HG03558 (cell line): Measurements from ENCODE around the gene PLA2G12A.
"Not testable (repeated sequence)": the region's sequence is repeated elsewhere in the genome, so short reads cannot be mapped to it uniquely, and the experiment has no call there.

Experiments used
- ATAC-seq: cut with Tn5 transposase; IDR thresholded peaks from one replicate; pipeline ENCODE4 v1.9.1; 2021; ENCODE audit warnings: moderate number of reproducible peaks; ENCODE audit not compliant: unreplicated experiment; ENCODE audit errors: extremely low read depth

Gene PLA2G12A

GRCh38 chr4:109684727-109685126 is 45.1 kb downstream of the PLA2G12A start:
- no peak for ATAC-seq

DNA sequence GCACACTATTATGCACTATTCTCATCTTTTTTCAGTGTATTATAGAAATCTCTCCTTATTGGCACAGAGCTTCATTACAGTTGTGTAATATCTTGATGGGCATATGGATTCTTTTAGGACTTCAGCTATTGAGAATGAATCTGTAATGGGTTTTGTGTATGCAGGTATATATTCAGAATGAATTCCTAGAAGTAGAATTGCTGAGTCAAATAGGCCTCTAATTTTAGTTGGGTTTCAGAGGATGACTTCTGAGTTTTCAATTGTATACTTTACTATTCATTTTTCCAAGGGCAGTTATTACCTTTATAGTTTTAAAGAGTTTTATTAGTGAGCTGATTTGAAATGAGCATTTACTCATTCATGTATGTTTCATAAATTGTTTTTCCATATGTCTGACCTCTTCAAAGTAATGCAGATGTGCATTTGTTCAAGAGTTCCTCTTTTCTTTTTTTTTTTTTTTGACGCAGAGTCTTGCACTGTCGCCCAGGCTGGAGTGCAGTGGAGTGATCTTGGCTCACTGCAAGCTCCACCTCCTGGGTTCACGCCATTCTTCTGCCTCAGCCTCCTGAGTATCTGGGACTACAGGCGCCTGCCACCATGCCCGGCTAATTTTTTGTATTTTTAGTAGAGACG is 46.1 kb downstream of the PLA2G12A start:
- no peak for ATAC-seq

GRCh38 chr4:109682875-109683274 is 47.0 kb downstream of the PLA2G12A start:
- ATAC-seq: no peak

DNA sequence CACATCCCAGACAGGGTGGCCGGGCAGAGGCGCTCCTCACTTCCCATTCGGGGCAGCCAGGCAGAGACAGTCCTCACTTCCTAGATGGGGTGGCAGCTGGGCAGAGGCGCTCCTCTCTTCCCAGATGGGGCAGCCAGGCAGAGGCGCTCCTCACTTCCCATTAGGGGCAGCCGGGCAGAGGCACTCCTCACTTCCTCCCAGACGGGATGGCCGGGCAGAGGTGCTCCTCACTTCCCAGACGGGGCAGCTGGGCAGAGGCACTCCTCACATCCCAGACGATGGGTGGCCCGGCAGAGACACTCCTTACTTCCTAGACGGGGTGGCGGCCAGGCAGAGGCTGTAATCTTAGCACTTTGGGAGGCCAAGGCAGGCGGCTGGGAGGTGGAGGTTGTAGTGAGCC is 50.9 kb downstream of the PLA2G12A start:
- ATAC-seq: not testable (repeated sequence)

DNA sequence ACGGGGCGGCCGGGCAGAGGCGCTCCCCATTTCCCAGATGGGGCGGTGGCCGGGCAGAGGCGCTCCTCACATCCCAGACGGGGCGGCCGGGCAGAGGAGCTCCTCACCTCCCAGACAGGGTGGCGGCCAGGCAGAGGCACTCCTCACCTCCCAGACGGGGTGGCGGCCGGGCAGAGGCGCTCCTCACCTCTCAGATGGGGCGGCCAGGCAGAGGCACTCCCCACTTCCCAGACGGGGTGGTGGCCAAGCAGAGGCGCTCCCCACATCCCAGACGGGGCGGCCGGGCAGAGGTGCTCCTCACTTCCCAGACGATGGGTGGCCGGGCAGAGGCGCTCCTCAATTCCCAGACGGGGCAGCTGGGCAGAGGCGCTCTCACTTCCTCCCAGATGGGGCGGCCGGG is 51.4 kb downstream of the PLA2G12A start:
- not testable (repeated sequence) for ATAC-seq

DNA sequence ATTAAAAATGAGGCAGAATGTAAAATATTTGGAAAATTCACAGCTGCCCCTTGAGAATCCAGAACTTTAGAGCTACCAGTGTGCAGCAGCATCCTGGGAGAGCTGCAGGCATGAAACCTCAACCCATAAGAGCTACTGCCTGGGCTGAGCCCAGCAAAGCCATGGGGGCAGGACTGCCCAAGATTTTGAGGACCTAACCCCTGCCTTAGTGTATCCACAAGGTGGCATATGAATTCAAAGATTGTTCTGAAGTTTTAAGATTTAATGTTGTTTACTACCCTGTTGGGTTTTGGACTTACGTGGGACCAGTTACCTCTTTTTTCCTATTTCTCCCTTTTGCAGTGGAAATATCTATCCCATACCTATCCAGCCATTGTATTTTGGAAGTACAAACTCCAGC is 53.0 kb downstream of the PLA2G12A start:
- no peak for ATAC-seq

DNA sequence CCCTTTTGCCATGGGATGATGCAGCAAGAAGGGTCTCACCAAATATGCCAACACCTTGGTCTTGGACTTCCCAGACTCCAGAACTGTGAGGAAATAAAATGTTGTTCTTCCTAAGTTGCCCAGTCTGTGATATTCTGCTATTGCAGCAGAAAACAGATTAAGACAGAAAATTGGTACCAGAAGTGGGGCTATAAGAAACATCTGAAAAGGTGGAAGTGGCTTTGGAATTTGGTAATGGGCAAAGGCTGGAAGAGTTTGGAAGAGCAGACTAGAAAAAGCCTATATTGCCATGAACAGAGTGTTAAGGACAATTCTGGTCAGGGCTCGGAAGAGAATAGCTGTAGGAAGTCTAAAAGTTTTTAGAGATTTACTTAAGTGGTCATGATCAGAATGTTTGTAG is 54.0 kb downstream of the PLA2G12A start:
- no peak for ATAC-seq

DNA sequence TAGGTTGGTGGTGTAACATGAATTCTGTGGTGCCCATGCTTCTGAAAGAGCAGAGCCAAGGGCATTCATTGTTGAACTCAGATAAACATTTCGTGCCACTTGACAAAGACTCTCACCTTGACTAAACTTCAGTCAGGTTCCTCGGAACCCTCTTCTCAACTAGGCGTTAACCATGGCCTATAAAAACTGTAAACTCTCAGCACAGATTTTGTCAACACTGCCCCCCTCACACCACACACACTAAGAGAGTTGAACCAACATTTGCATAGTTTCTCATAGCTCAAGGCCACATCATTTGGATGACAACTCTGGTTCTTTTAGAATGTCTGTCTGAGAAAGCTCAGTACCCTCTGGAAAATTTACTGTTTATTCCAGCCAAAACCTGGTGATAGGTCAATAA is 54.7 kb downstream of the PLA2G12A start:
- ATAC-seq: no peak

DNA sequence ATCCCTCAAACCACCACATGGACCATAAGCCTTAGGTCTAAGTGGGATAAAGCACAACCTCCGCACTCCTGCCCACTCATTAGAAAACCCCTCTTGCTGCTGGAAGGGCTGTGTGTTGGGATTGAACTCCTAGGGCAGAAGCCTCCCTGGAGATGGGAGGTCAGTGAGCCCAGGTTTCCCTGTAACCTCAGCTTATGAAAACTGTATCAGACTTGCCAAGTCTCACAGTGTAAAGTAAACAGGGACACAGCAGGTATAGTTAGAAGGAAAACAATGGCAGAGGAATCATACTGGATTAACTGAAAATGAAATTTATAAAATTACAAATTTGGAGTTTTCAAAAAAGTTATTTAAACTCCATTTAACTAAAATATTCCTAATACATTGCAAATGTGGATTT is 56.6 kb downstream of the PLA2G12A start:
- ATAC-seq: no peak

DNA sequence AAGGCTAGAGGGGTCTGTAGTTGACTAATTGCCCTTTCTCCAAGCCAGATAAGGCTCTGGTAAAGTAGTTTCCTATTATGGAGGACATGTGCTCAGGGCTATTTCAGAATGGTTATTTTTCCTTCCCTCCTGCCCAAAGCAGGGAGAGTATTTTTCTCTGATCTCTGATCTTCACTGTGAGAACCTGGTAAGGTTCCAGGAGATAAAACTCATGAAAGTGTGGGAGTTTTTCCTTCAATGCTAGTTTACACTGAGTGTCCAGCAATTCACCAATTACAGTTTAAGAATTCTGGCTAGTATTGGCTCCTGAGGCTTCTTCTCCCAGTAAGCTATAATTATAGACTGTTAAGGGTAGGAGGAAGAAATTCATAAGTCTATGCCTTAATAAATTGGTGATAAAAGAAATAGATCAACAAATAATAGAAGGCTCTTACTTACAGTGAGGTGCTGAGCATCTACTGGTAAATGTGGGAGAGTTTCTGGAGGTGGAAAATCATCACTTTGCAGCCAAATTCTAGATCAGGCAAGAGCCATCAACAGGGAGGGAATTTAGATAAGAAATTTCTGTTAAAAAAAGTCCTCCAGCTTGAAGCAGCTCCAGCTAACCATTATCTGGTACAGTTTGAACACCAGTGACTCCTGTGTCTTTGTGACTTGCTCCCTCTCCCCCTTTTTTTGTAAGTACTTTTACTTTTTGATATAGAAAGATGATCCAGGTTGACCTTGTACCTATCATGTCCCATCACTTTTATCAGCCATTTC is 57.5 kb downstream of the PLA2G12A start:
- ATAC-seq: no peak

GRCh38 chr4:109671350-109671749 is 58.5 kb downstream of the PLA2G12A start:
- no peak for ATAC-seq

DNA sequence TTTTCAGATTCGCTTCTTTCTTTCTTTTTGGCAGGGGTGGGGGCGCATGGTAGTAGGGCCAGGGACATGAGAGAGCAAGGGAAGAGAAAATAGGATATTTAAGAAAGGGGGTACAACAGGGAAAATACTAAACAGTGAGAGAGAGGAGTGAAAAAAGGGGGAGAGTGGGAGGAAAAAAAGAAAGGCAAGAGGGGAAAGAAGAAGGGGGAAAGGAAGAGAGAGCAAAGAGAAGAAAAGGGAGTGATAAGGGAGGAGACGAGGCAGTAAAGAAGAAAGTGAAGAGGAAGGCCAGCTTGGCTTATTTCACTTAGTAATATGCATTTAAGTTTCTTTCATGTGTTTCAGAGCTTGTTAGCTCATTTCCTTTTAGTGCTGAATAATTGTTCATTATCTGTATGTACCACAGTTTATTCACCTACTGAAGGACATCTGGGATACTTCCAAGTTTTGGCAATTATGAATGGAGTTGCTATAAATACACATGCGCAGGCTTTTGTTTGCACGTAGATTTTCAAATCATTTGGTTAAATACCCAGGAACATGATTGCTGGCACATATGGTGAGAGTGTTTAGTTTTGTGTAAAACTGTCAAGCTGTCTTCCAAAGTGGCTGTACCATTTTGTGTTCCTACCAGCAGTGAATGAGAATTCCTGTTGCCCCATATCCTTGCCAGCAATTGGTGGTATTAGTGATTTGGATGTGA is 63.9 kb downstream of the PLA2G12A start:
- no peak for ATAC-seq

DNA sequence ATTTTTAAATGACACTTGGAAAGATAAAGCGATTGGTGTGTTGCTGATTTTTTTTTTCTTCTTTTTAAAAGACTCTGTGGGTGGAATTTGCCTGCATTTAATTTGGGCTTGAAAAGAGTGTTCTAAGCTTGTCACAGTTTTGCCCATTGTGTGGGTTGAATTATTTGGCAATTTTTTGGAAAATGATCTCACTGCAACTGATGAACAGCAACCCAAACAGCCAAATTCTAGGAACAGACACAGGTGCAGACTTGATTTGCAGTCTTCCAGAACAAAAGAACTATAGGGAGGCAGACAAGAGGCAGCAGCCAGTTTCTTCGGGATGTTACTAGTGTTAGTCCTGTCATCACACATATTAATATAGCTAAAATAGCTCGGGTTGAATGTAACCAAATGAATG is 67.1 kb downstream of the PLA2G12A start:
- ATAC-seq: no peak

- ATAC-seq: no peak
Observed at GRCh38 chr4:109662116-109662515, 67.8 kb downstream of the PLA2G12A start.
